Measurements from ENCODE around the gene MUC21.

Gene MUC21

GRCh38 chr6:30948811-30949210, 34.7 kb upstream of the MUC21 start:
- Histone ChIP-seq H3K4me1 (no peaks in the 10 kb centered on the region), H3K36me3 (no peaks in the 10 kb centered on the region), H3K4me3 (no peak overlapping the region), H3K27me3 (peaks cover 0 to 35% of the 10 kb centered on the region in 2 donors), H3K27ac (no peak overlapping the region), H3K9me3 (no peaks in the 10 kb centered on the region)
- intact Hi-C loops (cut with DNase I; ENCODE audit: low total_unique reads): no loop called here
- TF ChIP-seq CTCF (IDR thresholded peaks at IDR 0.05): no peak
- DNase-seq: no peak

- Histone ChIP-seq H3K36me3 (no peaks in the 10 kb centered on the region), H3K27me3 (peaks cover 0 to 54% of the 10 kb centered on the region in 2 donors), H3K9me3 (no peaks in the 10 kb centered on the region), H3K4me3 (no peak overlapping the region), H3K27ac (no peak overlapping the region), H3K4me1 (peaks cover 0 to 11% (median 5%) of the 10 kb centered on the region in 4 donors)
- no peak for TF ChIP-seq CTCF (IDR thresholded peaks at IDR 0.05)
- intact Hi-C loops (cut with DNase I; ENCODE audit: low total_unique reads): no loop called here
- no peak for DNase-seq
Observed at GRCh38 chr6:30951907-30952469, 31.5 kb upstream of the MUC21 start.

- H3K27ac ChIP-seq: no peak overlapping the region
Observed at GRCh38 chr6:30954631-30955366, 28.7 kb upstream of the MUC21 start.

GRCh38 chr6:30955367-30956042, 28.0 kb upstream of the MUC21 start:
- no peak for TF ChIP-seq CTCF (IDR thresholded peaks at IDR 0.05)
- Histone ChIP-seq H3K4me1 (peaks cover 0 to 11% (median 5%) of the 10 kb centered on the region in 4 donors), H3K9me3 (no peaks in the 10 kb centered on the region), H3K27ac (no peak overlapping the region), H3K4me3 (peak overlapping the region; percentile 34 to 46), H3K36me3 (no peaks in the 10 kb centered on the region), H3K27me3 (peaks cover 0 to 44% of the 10 kb centered on the region in 2 donors)
- peak; percentile 46 to 70 for DNase-seq
- intact Hi-C loops (cut with DNase I; ENCODE audit: low total_unique reads): no loop called here

More at GRCh38 chr6:30954631-30955366, 28.7 kb upstream of the MUC21 start:
- Histone ChIP-seq H3K36me3 (no peaks in the 10 kb centered on the region), H3K4me3 (peak overlapping the region; percentile 34 to 46), H3K27me3 (peaks cover 0 to 44% of the 10 kb centered on the region in 2 donors), H3K9me3 (no peaks in the 10 kb centered on the region), H3K4me1 (peaks cover 0 to 11% (median 5%) of the 10 kb centered on the region in 4 donors)
- no peak for DNase-seq
- intact Hi-C loops (cut with DNase I; ENCODE audit: low total_unique reads): no loop called here
- no peak for TF ChIP-seq CTCF (IDR thresholded peaks at IDR 0.05)

- peaks cover 0 to 33% of the 10 kb centered on the region in 2 donors for H3K27me3 ChIP-seq
- no peaks in the 10 kb centered on the region for H3K36me3 ChIP-seq
- no peak for TF ChIP-seq CTCF (IDR thresholded peaks at IDR 0.05)
Observed at GRCh38 chr6:30957716-30958115, 25.8 kb upstream of the MUC21 start.

More at GRCh38 chr6:30957716-30958115, 25.8 kb upstream of the MUC21 start:
- Histone ChIP-seq H3K27ac (no peak overlapping the region), H3K9me3 (no peaks in the 10 kb centered on the region), H3K4me1 (peaks cover 0 to 11% (median 5%) of the 10 kb centered on the region in 4 donors), H3K4me3 (no peak overlapping the region)
- intact Hi-C loops (cut with DNase I; ENCODE audit: low total_unique reads): no loop called here
- no peak for DNase-seq
